Measurements from ENCODE around the gene SNX22.

The SNX22 gene

DNA sequence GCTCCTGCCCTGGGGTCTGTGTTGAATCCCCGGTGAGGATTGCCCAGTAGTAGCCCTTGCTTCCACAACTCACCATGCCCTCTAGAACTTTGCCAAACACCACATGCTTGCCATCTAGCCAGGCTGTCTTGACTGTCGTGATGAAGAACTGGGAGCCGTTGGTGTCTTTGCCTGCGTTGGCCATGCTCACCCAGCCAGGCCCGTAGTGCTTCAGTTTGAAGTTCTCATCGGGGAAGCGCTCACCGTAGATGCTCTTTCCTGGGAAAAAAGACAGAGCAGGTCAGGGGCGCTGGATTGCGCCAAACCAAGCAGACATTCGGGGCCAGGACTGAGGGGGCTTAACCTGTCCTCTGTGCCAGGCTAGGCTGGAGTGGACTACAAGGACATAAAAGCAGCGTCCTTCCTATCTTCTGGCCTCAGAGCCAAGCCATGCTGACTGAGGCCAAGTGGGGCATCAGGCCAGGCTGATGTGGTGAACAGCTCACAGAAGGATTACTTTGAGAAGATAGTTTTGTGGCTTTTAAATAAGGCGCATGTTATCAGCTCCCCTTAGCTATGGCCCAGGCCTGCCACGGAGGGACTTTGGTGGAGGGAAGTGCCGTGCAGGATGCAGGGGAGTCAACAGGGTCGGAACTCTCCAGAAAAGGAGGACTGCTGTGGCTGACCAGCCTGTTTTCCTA lies 5.3 kb downstream of the SNX22 start:
- no peak for DNase-seq (ENCODE audit: low read depth in 1 of 2, low spot score in 1 of 2)
- no peak for TF ChIP-seq GABPA (IDR thresholded peaks at IDR 0.05; ENCODE audit: low read depth)
- TF ChIP-seq, protein P1, sequence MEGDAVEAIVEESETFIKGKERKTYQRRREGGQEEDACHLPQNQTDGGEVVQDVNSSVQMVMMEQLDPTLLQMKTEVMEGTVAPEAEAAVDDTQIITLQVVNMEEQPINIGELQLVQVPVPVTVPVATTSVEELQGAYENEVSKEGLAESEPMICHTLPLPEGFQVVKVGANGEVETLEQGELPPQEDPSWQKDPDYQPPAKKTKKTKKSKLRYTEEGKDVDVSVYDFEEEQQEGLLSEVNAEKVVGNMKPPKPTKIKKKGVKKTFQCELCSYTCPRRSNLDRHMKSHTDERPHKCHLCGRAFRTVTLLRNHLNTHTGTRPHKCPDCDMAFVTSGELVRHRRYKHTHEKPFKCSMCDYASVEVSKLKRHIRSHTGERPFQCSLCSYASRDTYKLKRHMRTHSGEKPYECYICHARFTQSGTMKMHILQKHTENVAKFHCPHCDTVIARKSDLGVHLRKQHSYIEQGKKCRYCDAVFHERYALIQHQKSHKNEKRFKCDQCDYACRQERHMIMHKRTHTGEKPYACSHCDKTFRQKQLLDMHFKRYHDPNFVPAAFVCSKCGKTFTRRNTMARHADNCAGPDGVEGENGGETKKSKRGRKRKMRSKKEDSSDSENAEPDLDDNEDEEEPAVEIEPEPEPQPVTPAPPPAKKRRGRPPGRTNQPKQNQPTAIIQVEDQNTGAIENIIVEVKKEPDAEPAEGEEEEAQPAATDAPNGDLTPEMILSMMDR (IDR thresholded peaks at IDR 0.05; ENCODE audit: insufficient read depth, low read length) = no peak
- TF ChIP-seq, protein P2, sequence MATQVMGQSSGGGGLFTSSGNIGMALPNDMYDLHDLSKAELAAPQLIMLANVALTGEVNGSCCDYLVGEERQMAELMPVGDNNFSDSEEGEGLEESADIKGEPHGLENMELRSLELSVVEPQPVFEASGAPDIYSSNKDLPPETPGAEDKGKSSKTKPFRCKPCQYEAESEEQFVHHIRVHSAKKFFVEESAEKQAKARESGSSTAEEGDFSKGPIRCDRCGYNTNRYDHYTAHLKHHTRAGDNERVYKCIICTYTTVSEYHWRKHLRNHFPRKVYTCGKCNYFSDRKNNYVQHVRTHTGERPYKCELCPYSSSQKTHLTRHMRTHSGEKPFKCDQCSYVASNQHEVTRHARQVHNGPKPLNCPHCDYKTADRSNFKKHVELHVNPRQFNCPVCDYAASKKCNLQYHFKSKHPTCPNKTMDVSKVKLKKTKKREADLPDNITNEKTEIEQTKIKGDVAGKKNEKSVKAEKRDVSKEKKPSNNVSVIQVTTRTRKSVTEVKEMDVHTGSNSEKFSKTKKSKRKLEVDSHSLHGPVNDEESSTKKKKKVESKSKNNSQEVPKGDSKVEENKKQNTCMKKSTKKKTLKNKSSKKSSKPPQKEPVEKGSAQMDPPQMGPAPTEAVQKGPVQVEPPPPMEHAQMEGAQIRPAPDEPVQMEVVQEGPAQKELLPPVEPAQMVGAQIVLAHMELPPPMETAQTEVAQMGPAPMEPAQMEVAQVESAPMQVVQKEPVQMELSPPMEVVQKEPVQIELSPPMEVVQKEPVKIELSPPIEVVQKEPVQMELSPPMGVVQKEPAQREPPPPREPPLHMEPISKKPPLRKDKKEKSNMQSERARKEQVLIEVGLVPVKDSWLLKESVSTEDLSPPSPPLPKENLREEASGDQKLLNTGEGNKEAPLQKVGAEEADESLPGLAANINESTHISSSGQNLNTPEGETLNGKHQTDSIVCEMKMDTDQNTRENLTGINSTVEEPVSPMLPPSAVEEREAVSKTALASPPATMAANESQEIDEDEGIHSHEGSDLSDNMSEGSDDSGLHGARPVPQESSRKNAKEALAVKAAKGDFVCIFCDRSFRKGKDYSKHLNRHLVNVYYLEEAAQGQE (IDR thresholded peaks at IDR 0.05; ENCODE audit: insufficient replicate concordance, low read depth) = no peak
- no peak for TF ChIP-seq SPI1 (IDR thresholded peaks at IDR 0.05; ENCODE audit: borderline replicate concordance, low read depth)
- TF ChIP-seq POLR2AphosphoS5 (IDR thresholded peaks at IDR 0.05; ENCODE audit: low read depth) = no peak
- H3K27ac ChIP-seq (replicated peaks) = no peak overlapping the region
- peaks cover 10% of the 10 kb centered on the region for H3K27me3 ChIP-seq (ENCODE audit: insufficient read depth, poor library complexity, severe bottlenecking)
- no peak overlapping the region for H3K4me3 ChIP-seq (replicated peaks; ENCODE audit: insufficient read depth, low read length)

DNA sequence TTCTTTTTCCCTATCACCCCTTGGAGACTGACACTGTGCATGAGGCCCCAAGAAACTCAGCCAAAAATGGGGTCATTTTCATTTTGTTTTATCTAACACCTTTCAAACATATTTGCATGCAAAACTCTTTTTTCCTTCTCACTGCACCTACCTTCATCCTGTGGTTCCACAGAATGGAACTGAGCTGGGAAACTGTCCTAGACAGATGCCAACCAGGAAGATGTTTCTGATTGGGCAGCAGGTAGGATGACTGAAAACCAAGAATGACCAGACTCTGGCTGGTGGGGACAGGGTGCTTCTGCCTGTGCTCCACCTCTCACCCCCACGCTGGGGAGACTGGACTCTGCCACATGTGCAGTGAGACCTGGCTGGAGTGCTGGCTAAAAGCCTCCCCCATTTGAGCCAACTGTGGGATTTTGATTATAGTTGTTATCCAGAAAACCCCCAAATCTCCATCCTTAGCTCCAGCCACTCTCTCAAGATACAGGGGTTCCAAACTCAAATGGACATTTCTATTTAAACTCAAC lies 6.1 kb downstream of the SNX22 start:
- Histone ChIP-seq H3K27ac (replicated peaks) (no peak overlapping the region), H3K27me3 (ENCODE audit: insufficient read depth, poor library complexity, severe bottlenecking) (peaks cover 3% of the 10 kb centered on the region), H3K4me3 (replicated peaks; ENCODE audit: insufficient read depth, low read length) (no peak overlapping the region)
- DNase-seq (ENCODE audit: low read depth in 1 of 2, low spot score in 1 of 2) = no peak
- TF ChIP-seq POLR2AphosphoS5 (IDR thresholded peaks at IDR 0.05; ENCODE audit: low read depth) (no peak), GABPA (IDR thresholded peaks at IDR 0.05; ENCODE audit: low read depth) (no peak), SPI1 (IDR thresholded peaks at IDR 0.05; ENCODE audit: borderline replicate concordance, low read depth) (no peak)
- TF ChIP-seq, protein P1 (IDR thresholded peaks at IDR 0.05; ENCODE audit: insufficient read depth, low read length) = no peak
- TF ChIP-seq, protein P2 (IDR thresholded peaks at IDR 0.05; ENCODE audit: insufficient replicate concordance, low read depth) = no peak

DNA sequence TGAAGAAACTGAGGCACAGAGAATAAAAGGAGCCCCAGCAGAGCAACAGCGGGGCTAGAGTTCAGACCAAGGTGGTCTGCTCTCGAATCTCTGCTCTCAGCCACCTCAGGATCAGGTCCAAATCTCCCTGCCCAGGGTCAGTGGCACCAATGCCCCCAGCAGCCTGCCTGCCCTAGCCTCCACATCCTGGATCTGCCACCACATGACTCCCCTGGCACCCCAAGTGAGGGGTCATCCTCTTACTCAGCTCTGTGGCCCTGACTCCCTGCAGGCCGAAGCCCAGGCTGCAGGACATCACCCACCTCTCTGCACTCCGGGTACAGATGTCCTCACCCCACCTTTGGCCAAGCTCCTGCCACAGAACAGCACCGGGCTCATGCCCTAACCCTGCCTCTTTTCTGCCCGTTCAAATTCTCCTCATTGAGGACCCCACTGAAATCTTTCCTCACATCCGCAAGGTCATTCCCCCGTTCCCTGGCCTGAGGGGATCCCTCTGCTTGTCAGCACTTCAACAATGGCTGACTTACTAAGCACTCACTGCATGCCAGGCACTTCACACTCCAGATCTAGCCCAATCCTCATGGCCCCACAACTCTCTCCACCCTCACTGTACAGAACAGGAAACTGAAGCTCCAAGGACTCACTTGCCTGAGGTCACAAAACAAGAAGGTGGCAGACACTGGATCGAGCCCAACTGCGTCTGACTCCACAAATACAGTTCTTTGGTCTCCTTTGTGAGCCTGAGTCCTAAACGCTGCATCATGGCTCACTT lies 7.0 kb downstream of the SNX22 start:
- no peaks in the 10 kb centered on the region for H3K27me3 ChIP-seq (ENCODE audit: insufficient read depth, poor library complexity, severe bottlenecking)
- H3K4me3 ChIP-seq (replicated peaks; ENCODE audit: insufficient read depth, low read length) = no peak overlapping the region
- TF ChIP-seq, protein P1 (IDR thresholded peaks at IDR 0.05; ENCODE audit: insufficient read depth, low read length) = no peak
- TF ChIP-seq GABPA (IDR thresholded peaks at IDR 0.05; ENCODE audit: low read depth) (no peak), SPI1 (IDR thresholded peaks at IDR 0.05; ENCODE audit: borderline replicate concordance, low read depth) (no peak), POLR2AphosphoS5 (IDR thresholded peaks at IDR 0.05; ENCODE audit: low read depth) (no peak)
- TF ChIP-seq, protein P2 (IDR thresholded peaks at IDR 0.05; ENCODE audit: insufficient replicate concordance, low read depth) = no peak
- no peak overlapping the region for H3K27ac ChIP-seq (replicated peaks)
- DNase-seq (ENCODE audit: low read depth in 1 of 2, low spot score in 1 of 2) = no peak
